Measurements from ENCODE around the gene MVK.

MVK gene

GRCh38 chr12:109567967-109568366 is 5.6 kb upstream of the MVK start:
- DNase-seq, result no peak

- no peak for DNase-seq
Measured at GRCh38 chr12:109568486-109568885, 5.1 kb upstream of the MVK start.

GRCh38 chr12:109571773-109572505 is 1.7 kb upstream of the MVK start:
- no peak for DNase-seq

- no peak for DNase-seq
Measured at GRCh38 chr12:109572506-109572845, 1.1 kb upstream of the MVK start.

- no peak for DNase-seq
Measured at GRCh38 chr12:109573914-109574244, 285 bp downstream of the MVK start.

GRCh38 chr12:109575683-109576082 is 2.1 kb downstream of the MVK start:
- no peak for DNase-seq

GRCh38 chr12:109577311-109577710 is 3.7 kb downstream of the MVK start:
- no peak for DNase-seq

GRCh38 chr12:109578330-109578927 is 4.8 kb downstream of the MVK start:
- DNase-seq, result no peak

GRCh38 chr12:109579639-109580038 is 6.0 kb downstream of the MVK start:
- no peak for DNase-seq

- no peak for DNase-seq
Measured at GRCh38 chr12:109580272-109580671, 6.7 kb downstream of the MVK start.

- DNase-seq, result no peak
Measured at GRCh38 chr12:109580684-109581333, 7.2 kb downstream of the MVK start.

- DNase-seq, result no peak
Measured at GRCh38 chr12:109581334-109581691, 7.7 kb downstream of the MVK start.

GRCh38 chr12:109581856-109582255 is 8.3 kb downstream of the MVK start:
- no peak for DNase-seq

GRCh38 chr12:109582636-109583035 is 9.0 kb downstream of the MVK start:
- DNase-seq, result no peak

- DNase-seq, result no peak
Measured at GRCh38 chr12:109583733-109584132, 10.1 kb downstream of the MVK start.

GRCh38 chr12:109586385-109587296 is 13.0 kb downstream of the MVK start:
- no peak for DNase-seq

- DNase-seq, result no peak
Measured at GRCh38 chr12:109587921-109588320, 14.3 kb downstream of the MVK start.

- DNase-seq, result no peak
Measured at GRCh38 chr12:109588461-109589239, 15.1 kb downstream of the MVK start.

- DNase-seq, result no peak
Measured at GRCh38 chr12:109589240-109589590, 15.6 kb downstream of the MVK start.

GRCh38 chr12:109589691-109590245 is 16.2 kb downstream of the MVK start:
- DNase-seq, result no peak

- DNase-seq, result no peak
Measured at GRCh38 chr12:109590566-109590965, 17.0 kb downstream of the MVK start.

GRCh38 chr12:109591041-109591440 is 17.4 kb downstream of the MVK start:
- DNase-seq, result no peak
